ENCODE measurements around the gene ASB1. TPM values are rescaled to one million over a fixed set of nuclear protein-coding genes. Genes with fewer than 3 reads are reported as not detected.
A peak's percentile ranks its signal among the peaks of the same experiment; 100 is the strongest.

The ASB1 gene
- total and polyA plus RNA-seq, 2 of the 13 experiments (the other 11 are each of a cell fraction or from before 2014, with no cell fraction given): 48.6 to 49.2 TPM

DNA sequence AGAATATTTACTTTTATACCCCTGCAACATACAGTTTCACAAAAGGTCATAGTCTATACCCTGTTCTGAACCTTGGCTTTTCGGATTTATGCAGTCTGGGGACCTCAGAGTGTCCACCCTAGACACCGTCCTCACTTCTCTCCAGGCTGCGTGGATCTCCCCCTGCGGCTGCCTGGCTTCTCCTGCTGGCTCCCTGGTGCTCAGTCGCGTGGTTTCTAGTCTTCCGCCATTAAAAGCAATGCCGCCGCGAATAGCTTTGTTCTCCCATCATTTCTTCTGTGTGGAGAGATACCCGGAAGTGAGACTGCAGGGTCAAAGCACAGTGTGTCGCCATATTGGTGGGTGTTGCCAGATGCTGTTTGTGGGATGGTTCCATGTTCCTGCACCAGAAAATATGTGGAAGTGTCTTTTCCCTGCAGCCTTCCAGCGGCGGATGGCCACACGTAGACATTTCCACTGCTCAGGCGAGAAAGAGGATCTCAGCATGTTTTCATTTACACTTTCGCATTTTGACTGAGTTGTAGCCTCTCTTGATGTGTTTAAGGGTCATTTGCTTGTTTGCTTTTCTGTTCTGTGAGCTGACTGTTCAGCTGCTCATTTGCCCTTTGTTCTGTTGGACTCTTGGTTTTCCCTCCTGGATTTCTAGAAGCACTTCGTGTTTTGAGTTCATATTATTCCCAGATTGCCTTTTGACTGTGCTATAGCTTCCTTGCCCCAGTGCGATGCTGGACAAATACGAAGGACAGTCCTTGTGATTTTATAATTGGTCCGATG lies 22.9 kb upstream of the ASB1 start (continued):
- TF ChIP-seq HNF4G (IDR thresholded peaks at IDR 0.05; ENCODE audit: borderline replicate concordance, low read depth, low read length) (peak; percentile 94), HNF4G (CRISPR knock-in tag; IDR thresholded peaks at IDR 0.05; ENCODE audit: borderline replicate concordance, low read depth) (peak; percentile 84; the same call in 1 of the 2 replicates), MAZ (IDR thresholded peaks at IDR 0.05; ENCODE audit: borderline replicate concordance, low read depth, low read length) (no peak), MAZ (CRISPR knock-in tag; IDR thresholded peaks at IDR 0.05; ENCODE audit: low read depth) (no peak), GFI1 (CRISPR knock-in tag; IDR thresholded peaks at IDR 0.05; ENCODE audit: borderline replicate concordance) (peak; percentile 72; the same call in 1 of the 2 replicates), RFXANK (CRISPR knock-in tag; IDR thresholded peaks at IDR 0.05) (no peak), NFKB2 (CRISPR knock-in tag; IDR thresholded peaks at IDR 0.05; ENCODE audit: borderline replicate concordance) (peak; percentile 65; the same call in 1 of the 2 replicates), YEATS4 (CRISPR knock-in tag; IDR thresholded peaks at IDR 0.05; ENCODE audit: borderline replicate concordance) (peak; percentile 44; the same call in 1 of the 2 replicates), SP4 (CRISPR knock-in tag; IDR thresholded peaks at IDR 0.05) (peak; percentile 50; the same call in 1 of the 2 replicates), SPEN (CRISPR knock-in tag; IDR thresholded peaks at IDR 0.05; ENCODE audit: low read depth) (0 out of 2 replicates have a peak, but pooled peaks have one; percentile 39), RFX1 (IDR thresholded peaks at IDR 0.05) (no peak), ZNF556 (CRISPR knock-in tag; IDR thresholded peaks at IDR 0.05; ENCODE audit: borderline replicate concordance) (peak; percentile 81; the same call in 1 of the 2 replicates), MXI1 (IDR thresholded peaks at IDR 0.05; ENCODE audit: borderline replicate concordance, low read depth, low read length) (0 out of 3 replicates have a peak, but pooled peaks have one; percentile 8), TBX3 (IDR thresholded peaks at IDR 0.05; ENCODE audit: borderline replicate concordance) (peak; percentile 73; the same call in 1 of the 2 replicates), TAF1 (CRISPR knock-in tag; IDR thresholded peaks at IDR 0.05) (0 out of 2 replicates have a peak, but pooled peaks have one; percentile 25), MAF1 (CRISPR knock-in tag; IDR thresholded peaks at IDR 0.05; ENCODE audit: borderline replicate concordance) (no peak), ZNF292 (CRISPR knock-in tag; IDR thresholded peaks at IDR 0.05; ENCODE audit: borderline replicate concordance, low read depth) (peak; percentile 91; the same call in 1 of the 2 replicates), NR2F2 (IDR thresholded peaks at IDR 0.05; ENCODE audit: borderline replicate concordance, low read depth) (peak; percentile 36; the same call in 1 of the 2 replicates)
- TF ChIP-seq, protein P1, sequence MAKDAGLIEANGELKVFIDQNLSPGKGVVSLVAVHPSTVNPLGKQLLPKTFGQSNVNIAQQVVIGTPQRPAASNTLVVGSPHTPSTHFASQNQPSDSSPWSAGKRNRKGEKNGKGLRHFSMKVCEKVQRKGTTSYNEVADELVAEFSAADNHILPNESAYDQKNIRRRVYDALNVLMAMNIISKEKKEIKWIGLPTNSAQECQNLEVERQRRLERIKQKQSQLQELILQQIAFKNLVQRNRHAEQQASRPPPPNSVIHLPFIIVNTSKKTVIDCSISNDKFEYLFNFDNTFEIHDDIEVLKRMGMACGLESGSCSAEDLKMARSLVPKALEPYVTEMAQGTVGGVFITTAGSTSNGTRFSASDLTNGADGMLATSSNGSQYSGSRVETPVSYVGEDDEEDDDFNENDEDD (CRISPR knock-in tag; IDR thresholded peaks at IDR 0.05; ENCODE audit: borderline replicate concordance): peak; percentile 78; the same call in 1 of the 2 replicates
- TF ChIP-seq, protein P2, sequence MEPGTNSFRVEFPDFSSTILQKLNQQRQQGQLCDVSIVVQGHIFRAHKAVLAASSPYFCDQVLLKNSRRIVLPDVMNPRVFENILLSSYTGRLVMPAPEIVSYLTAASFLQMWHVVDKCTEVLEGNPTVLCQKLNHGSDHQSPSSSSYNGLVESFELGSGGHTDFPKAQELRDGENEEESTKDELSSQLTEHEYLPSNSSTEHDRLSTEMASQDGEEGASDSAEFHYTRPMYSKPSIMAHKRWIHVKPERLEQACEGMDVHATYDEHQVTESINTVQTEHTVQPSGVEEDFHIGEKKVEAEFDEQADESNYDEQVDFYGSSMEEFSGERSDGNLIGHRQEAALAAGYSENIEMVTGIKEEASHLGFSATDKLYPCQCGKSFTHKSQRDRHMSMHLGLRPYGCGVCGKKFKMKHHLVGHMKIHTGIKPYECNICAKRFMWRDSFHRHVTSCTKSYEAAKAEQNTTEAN (CRISPR knock-in tag; conservative IDR thresholded peaks at IDR 0.05): peak; percentile 17; the same call in 1 of the 2 replicates
- TF ChIP-seq, protein P3, sequence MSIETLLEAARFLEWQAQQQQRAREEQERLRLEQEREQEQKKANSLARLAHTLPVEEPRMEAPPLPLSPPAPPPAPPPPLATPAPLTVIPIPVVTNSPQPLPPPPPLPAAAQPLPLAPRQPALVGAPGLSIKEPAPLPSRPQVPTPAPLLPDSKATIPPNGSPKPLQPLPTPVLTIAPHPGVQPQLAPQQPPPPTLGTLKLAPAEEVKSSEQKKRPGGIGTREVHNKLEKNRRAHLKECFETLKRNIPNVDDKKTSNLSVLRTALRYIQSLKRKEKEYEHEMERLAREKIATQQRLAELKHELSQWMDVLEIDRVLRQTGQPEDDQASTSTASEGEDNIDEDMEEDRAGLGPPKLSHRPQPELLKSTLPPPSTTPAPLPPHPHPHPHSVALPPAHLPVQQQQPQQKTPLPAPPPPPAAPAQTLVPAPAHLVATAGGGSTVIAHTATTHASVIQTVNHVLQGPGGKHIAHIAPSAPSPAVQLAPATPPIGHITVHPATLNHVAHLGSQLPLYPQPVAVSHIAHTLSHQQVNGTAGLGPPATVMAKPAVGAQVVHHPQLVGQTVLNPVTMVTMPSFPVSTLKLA (IDR thresholded peaks at IDR 0.05): no peak
- TF ChIP-seq, protein P4, sequence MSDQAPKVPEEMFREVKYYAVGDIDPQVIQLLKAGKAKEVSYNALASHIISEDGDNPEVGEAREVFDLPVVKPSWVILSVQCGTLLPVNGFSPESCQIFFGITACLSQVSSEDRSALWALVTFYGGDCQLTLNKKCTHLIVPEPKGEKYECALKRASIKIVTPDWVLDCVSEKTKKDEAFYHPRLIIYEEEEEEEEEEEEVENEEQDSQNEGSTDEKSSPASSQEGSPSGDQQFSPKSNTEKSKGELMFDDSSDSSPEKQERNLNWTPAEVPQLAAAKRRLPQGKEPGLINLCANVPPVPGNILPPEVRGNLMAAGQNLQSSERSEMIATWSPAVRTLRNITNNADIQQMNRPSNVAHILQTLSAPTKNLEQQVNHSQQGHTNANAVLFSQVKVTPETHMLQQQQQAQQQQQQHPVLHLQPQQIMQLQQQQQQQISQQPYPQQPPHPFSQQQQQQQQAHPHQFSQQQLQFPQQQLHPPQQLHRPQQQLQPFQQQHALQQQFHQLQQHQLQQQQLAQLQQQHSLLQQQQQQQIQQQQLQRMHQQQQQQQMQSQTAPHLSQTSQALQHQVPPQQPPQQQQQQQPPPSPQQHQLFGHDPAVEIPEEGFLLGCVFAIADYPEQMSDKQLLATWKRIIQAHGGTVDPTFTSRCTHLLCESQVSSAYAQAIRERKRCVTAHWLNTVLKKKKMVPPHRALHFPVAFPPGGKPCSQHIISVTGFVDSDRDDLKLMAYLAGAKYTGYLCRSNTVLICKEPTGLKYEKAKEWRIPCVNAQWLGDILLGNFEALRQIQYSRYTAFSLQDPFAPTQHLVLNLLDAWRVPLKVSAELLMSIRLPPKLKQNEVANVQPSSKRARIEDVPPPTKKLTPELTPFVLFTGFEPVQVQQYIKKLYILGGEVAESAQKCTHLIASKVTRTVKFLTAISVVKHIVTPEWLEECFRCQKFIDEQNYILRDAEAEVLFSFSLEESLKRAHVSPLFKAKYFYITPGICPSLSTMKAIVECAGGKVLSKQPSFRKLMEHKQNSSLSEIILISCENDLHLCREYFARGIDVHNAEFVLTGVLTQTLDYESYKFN (CRISPR knock-in tag; conservative IDR thresholded peaks at IDR 0.05): peak; percentile 96

Data from HepG2 (cell line).